Liver (tissue), 3 donors: Measurements from ENCODE around the gene BGN.

Source experiments
- ATF3 ChIP-seq: IDR thresholded peaks from 2 replicates; pipeline ENCODE4 v1.6.1; 2016; ENCODE audit warnings: antibody characterized with exemption
- CTCF ChIP-seq: fragments of 150-350 bp; IDR thresholded peaks from 2 replicates; pipeline ENCODE4 v1.5.1; 2017; ENCODE audit warnings: improper control_type of control experiment, low read depth, low read length; ENCODE audit not compliant: missing input control
- donor health status: healthy.
- donor health status: healthy.

- no peak for TF ChIP-seq CTCF
- TF ChIP-seq ATF3 = no peak
Observed at GRCh38 chrX:153521034-153521433, 26.3 kb downstream of the BGN start.
